COR-L47 (cell line): Measurements from ENCODE around the gene PTPMT1.
"Not testable (repeated sequence)": the region's sequence is repeated elsewhere in the genome, so short reads cannot be mapped to it uniquely, and the experiment has no call there.

ENCODE experiments used
- DNase-seq: peaks from one replicate; lab custom pipeline; 2025; lab: John Stamatoyannopoulos, UW

PTPMT1 gene

GRCh38 chr11:47565340-47566148 is at the start of gene PTPMT1:
Gene PTPMT1 (plus strand): TSS chr11:47565599. CDS start chr11:47565623, 24 bp downstream.
- DNase-seq: peak; percentile 62

- DNase-seq: no peak
Measured at GRCh38 chr11:47516155-47516554, 49.2 kb upstream of the PTPMT1 start.

GRCh38 chr11:47516984-47517853 is 48.2 kb upstream of the PTPMT1 start:
- DNase-seq: no peak

- no peak for DNase-seq
Measured at GRCh38 chr11:47518212-47518964, 47.0 kb upstream of the PTPMT1 start.

GRCh38 chr11:47523490-47524225 is 41.7 kb upstream of the PTPMT1 start:
- DNase-seq: no peak

- no peak for DNase-seq
Measured at GRCh38 chr11:47524291-47524874, 41.0 kb upstream of the PTPMT1 start.

GRCh38 chr11:47526032-47526431 is 39.4 kb upstream of the PTPMT1 start:
- not testable (repeated sequence) for DNase-seq

- no peak for DNase-seq
Measured at GRCh38 chr11:47527186-47527585, 38.2 kb upstream of the PTPMT1 start.

- no peak for DNase-seq
Measured at GRCh38 chr11:47529951-47530350, 35.4 kb upstream of the PTPMT1 start.

- DNase-seq: not testable (repeated sequence)
Measured at GRCh38 chr11:47530721-47531120, 34.7 kb upstream of the PTPMT1 start.

- no peak for DNase-seq
Measured at GRCh38 chr11:47531666-47532065, 33.7 kb upstream of the PTPMT1 start.

GRCh38 chr11:47532597-47533213 is 32.7 kb upstream of the PTPMT1 start:
- DNase-seq: no peak

- DNase-seq: no peak
Measured at GRCh38 chr11:47533690-47534151, 31.7 kb upstream of the PTPMT1 start.

- DNase-seq: no peak
Measured at GRCh38 chr11:47534704-47535251, 30.6 kb upstream of the PTPMT1 start.

GRCh38 chr11:47536915-47537314 is 28.5 kb upstream of the PTPMT1 start:
- no peak for DNase-seq

- peak; percentile 73 for DNase-seq
Measured at GRCh38 chr11:47538741-47539565, 26.4 kb upstream of the PTPMT1 start.

- no peak for DNase-seq
Measured at GRCh38 chr11:47539681-47540039, 25.7 kb upstream of the PTPMT1 start.

GRCh38 chr11:47541070-47541469 is 24.3 kb upstream of the PTPMT1 start:
- no peak for DNase-seq

GRCh38 chr11:47545298-47545697 is 20.1 kb upstream of the PTPMT1 start:
- no peak for DNase-seq
